Thyroid gland (tissue), 4 donors: Measurements from ENCODE around the gene GUCA2A. TPM values are rescaled to one million over a fixed set of nuclear protein-coding genes. Genes with fewer than 3 reads are reported as not detected.

Experiments used
- DNase-seq, 2 donors: peaks; one replicate each; pipeline ENCODE4 v3.0.0-alpha.2; 2019
- H3K27ac ChIP-seq, 3 donors: fragments of 200-600 bp; sonication (generic); 1 replicate in 2 of 3; 2 replicates in 1 of 3; pipeline ENCODE4 v1.5.1; 2016 to 2019; ENCODE audit warnings: mild to moderate bottlenecking in 1 of 3, moderate library complexity in 1 of 3
- H3K27me3 ChIP-seq: fragments of 200-600 bp; sonication (generic); one replicate; pipeline ENCODE4 v1.5.1; 2019
- H3K36me3 ChIP-seq, 2 donors: fragments of 200-600 bp; sonication (generic); one replicate each; pipeline ENCODE4 v1.5.1; 2016 to 2019
- H3K4me1 ChIP-seq, 2 donors: fragments of 200-600 bp; sonication (generic); one replicate each; pipeline ENCODE4 v1.5.1; 2017 to 2019
- H3K4me3 ChIP-seq, 3 donors: fragments of 200-600 bp; sonication (generic); replicated peaks in 1 of 3; 1 replicate in 2 of 3; 2 replicates in 1 of 3; pipeline ENCODE4 v1.5.1; 2016; ENCODE audit warnings: mild to moderate bottlenecking in 1 of 3
- H3K9me3 ChIP-seq: fragments of 200-600 bp; sonication (generic); one replicate; pipeline ENCODE4 v1.5.1; 2017
- POLR2A ChIP-seq, 2 donors: fragments of 450-650 bp; IDR thresholded peaks; one replicate each; pipeline ENCODE4 v1.6.1; 2017; ENCODE audit warnings: antibody characterized with exemption in 2 of 2, mild to moderate bottlenecking in 2 of 2, moderate library complexity in 1 of 2
- WGBS, 2 donors: methylation state at CpG; one replicate each; pipeline ENCODE4 v1.1.5; 2017; 5-methylcytosine and 5-hydroxymethylcytosine counted together
- intact Hi-C: fragments of 100-400 bp; cut with DNase I; formaldehyde crosslinking; loops from one replicate; pipeline ENCODE4 v1.15.1; 2023
- total RNA-seq, 4 donors: library from RNA; depleted of rRNA; stranded (reverse); fragments of >200 nt; gene quantifications; one replicate each; pipeline ENCODE4 v1.2.3, GENCODE V29; 2016
- TF ChIP-seq, protein P1 (sequence below), 6 experiments: fragments of 200-600 bp in 3 of 6; fragments of 450-650 bp in 3 of 6; sonication (generic) in 3 of 6; IDR thresholded peaks; one replicate each; pipeline ENCODE4 v1.5.1; 2016 to 2019; ENCODE audit warnings: antibody characterized with exemption in 6 of 6, mild to moderate bottlenecking in 2 of 6, inconsistent platforms in 1 of 6, moderate library complexity in 1 of 6

GUCA2A gene
- total RNA-seq, 4 donors from 2014 or later: not detected

DNA sequence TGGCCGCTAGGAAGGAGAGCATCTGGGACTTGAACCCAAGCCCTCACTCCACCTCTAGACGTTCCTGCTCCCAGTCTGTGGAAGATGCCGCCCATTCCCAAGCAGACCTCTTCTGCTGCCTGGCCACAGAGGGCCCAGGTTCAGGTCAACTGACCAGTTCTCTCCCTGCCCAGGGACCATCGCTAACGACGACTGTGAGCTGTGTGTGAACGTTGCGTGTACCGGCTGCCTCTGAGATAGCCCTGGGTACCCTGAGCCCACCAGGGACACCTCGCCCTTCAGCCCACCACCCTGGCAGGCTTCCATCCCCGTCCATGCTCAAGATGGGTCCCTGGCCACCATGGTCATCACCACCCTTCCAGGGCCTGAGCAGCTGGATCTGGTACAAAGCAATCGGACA is 9.2 kb downstream of the GUCA2A start:
- H3K27ac ChIP-seq: no peak overlapping the region
- no peak for DNase-seq
- H3K4me1 ChIP-seq: no peaks in the 10 kb centered on the region
- intact Hi-C loops: no loop called here
- H3K27me3 ChIP-seq: no peaks in the 10 kb centered on the region
- no peaks in the 10 kb centered on the region for H3K36me3 ChIP-seq
- H3K4me3 ChIP-seq: no peak overlapping the region
- H3K9me3 ChIP-seq: no peaks in the 10 kb centered on the region
- 88 to 100% methylated on average over 2 to 9 of the region's 12 CpGs for WGBS, 2 donors
- TF ChIP-seq POLR2A (IDR thresholded peaks at IDR 0.05): no peak

DNA sequence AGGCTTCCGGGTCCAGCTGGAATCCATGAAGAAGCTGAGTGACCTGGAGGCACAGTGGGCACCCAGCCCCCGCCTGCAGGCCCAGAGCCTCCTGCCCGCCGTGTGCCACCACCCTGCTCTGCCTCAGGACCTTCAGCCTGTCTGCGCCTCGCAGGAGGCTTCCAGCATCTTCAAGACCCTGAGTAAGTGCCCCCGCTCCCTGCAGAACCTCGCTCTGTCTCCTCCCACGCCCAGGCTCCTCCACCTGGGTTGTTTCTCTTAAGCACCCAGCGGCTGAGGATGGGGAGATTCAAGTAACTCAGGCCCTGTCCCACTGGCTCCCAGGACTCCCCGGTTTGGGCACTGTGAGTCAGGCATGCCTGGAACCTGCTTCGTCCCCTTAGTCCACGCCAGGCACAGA is 9.9 kb downstream of the GUCA2A start:
- intact Hi-C loops: no loop called here
- no peaks in the 10 kb centered on the region for H3K4me1 ChIP-seq
- no peak overlapping the region for H3K27ac ChIP-seq
- H3K4me3 ChIP-seq: no peak overlapping the region
- no peaks in the 10 kb centered on the region for H3K27me3 ChIP-seq
- no peak for DNase-seq
- H3K36me3 ChIP-seq: no peaks in the 10 kb centered on the region
- TF ChIP-seq, protein P1, sequence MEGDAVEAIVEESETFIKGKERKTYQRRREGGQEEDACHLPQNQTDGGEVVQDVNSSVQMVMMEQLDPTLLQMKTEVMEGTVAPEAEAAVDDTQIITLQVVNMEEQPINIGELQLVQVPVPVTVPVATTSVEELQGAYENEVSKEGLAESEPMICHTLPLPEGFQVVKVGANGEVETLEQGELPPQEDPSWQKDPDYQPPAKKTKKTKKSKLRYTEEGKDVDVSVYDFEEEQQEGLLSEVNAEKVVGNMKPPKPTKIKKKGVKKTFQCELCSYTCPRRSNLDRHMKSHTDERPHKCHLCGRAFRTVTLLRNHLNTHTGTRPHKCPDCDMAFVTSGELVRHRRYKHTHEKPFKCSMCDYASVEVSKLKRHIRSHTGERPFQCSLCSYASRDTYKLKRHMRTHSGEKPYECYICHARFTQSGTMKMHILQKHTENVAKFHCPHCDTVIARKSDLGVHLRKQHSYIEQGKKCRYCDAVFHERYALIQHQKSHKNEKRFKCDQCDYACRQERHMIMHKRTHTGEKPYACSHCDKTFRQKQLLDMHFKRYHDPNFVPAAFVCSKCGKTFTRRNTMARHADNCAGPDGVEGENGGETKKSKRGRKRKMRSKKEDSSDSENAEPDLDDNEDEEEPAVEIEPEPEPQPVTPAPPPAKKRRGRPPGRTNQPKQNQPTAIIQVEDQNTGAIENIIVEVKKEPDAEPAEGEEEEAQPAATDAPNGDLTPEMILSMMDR (IDR thresholded peaks at IDR 0.05): no peak
- no peak for TF ChIP-seq POLR2A (IDR thresholded peaks at IDR 0.05)
- 91 to 94% methylated on average over 11 of the region's 13 CpGs for WGBS, 2 donors
- no peaks in the 10 kb centered on the region for H3K9me3 ChIP-seq

DNA sequence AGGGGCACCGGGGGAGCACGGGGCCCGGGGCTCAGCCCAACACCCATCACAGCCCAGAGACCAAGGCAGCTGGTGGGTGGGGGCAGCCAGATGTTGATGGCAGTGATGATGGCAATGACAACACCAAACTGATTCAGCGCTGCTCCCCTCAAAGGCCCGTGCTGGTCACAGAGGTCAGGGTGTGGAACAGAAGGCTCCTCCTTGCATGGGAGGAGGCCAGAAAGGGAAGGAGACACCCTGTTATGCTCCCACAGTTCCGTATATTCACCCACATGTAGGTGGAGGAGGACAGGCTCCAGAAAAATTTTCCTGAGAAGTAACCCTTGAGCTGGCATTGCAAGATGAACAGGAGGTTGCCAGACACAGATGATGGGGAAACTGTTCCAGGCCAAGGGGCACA is 10.9 kb downstream of the GUCA2A start:
- Histone ChIP-seq H3K27me3 (no peaks in the 10 kb centered on the region), H3K27ac (no peak overlapping the region), H3K36me3 (no peaks in the 10 kb centered on the region), H3K9me3 (no peaks in the 10 kb centered on the region), H3K4me1 (no peaks in the 10 kb centered on the region), H3K4me3 (no peak overlapping the region)
- no peak for TF ChIP-seq POLR2A (IDR thresholded peaks at IDR 0.05)
- TF ChIP-seq, protein P1 (IDR thresholded peaks at IDR 0.05): no peak
- no peak for DNase-seq
- intact Hi-C loops: no loop called here
- 82 to 90% methylated on average over 3 to 4 of the region's 6 CpGs for WGBS, 2 donors

DNA sequence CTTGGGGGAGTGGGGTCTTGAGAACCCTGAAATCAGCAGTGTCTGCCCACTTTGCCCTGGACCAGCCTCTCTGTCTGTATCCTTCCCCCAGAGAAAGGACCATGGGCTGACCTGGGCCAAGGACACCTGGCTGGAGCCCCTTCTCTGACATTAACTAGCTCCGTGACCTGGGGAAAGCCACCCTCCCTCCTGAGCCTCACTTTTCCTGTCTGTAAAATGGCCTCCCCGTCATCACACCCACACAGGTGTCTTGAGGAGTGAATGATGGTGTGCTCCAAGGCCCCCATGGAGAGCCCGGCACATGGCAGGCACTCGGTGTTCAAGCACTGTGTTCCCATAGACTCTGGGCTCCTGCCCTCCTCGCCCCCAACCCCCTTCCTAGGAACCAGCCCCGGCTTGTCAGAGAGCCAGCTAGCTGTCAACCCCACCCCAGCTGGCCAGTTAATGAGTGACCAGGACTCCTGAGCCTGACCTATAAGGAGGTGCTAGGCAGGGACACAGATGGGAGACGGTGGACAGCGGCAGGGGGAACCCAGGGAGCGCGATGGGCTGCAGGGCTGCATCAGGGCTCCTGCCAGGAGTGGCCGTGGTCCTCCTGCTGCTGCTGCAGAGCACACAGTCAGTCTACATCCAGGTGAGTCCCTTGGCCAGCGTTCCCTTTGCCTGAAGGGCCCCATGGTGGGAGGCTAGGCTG is 11.5 kb downstream of the GUCA2A start, which contains the start of gene GUCA2B:
Gene GUCA2B (plus strand): TSS at position 504 of the 694 bp plus-strand sequence. CDS start 41 bp downstream, at position 545.
- WGBS, 2 donors: 76 to 81% methylated on average over 5 to 12 of the region's 12 CpGs
- Histone ChIP-seq H3K27me3 (no peaks in the 10 kb centered on the region), H3K4me1 (no peaks in the 10 kb centered on the region), H3K36me3 (no peaks in the 10 kb centered on the region), H3K27ac (no peak within 1 kb of the TSS), H3K4me3 (no peak within 1 kb of the TSS), H3K9me3 (no peaks in the 10 kb centered on the region)
- intact Hi-C loops: no loop called here
- TF ChIP-seq POLR2A (IDR thresholded peaks at IDR 0.05): no peak
- DNase-seq: no peak

DNA sequence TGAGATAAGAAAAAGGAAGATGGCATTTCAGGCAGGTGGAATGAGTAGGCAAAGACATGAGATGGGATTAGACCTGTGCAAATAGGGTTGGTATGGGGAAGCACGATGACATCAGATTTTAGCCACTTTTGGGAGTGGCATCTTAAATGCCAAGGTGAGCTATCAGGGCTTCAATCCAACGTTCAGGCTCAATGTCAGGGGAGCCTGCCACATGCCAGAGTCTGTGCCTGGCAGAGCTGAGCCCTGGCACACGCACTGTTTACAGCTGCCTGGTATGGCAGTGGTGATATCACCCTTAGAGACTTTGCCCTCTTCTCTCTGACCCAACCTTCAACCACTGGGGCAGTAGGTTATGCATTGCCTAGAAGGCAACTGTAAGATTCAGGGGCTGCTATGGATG is 12.4 kb downstream of the GUCA2A start:
- Histone ChIP-seq H3K9me3 (no peaks in the 10 kb centered on the region), H3K27ac (no peak overlapping the region), H3K27me3 (no peaks in the 10 kb centered on the region), H3K4me1 (peaks cover 0 to 1% of the 10 kb centered on the region in 2 donors), H3K4me3 (no peak overlapping the region), H3K36me3 (no peaks in the 10 kb centered on the region)
- intact Hi-C loops: no loop called here
- DNase-seq: no peak
- 74 to 82% methylated on average over 2 to 3 of the region's 3 CpGs for WGBS, 2 donors
- no peak for TF ChIP-seq POLR2A (IDR thresholded peaks at IDR 0.05)
- TF ChIP-seq, protein P1 (IDR thresholded peaks at IDR 0.05): no peak

DNA sequence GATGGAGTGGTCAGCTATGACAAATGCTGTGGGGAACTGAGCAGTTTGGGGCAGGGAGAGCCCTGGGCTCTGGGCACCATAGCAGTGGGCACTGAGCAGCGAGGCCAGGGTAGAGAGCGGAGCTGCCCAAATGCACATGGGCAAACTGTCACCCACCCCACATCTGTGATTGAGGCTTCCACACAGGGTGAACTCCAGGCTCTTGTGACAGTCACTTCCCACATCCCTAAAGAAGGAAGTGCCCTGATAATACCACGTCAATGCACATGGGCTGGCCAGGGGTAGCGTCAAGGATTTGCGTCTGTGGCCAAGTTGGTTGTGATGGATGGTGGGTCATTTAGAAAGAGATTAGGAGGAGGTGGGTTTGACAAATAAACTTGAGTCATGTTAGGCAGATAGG is 13.9 kb downstream of the GUCA2A start:
- TF ChIP-seq POLR2A (IDR thresholded peaks at IDR 0.05): no peak
- TF ChIP-seq, protein P1 (IDR thresholded peaks at IDR 0.05): no peak
- Histone ChIP-seq H3K9me3 (no peaks in the 10 kb centered on the region), H3K36me3 (no peaks in the 10 kb centered on the region), H3K4me3 (no peak overlapping the region), H3K27me3 (no peaks in the 10 kb centered on the region), H3K4me1 (peaks cover 0 to 8% of the 10 kb centered on the region in 2 donors), H3K27ac (no peak overlapping the region)
- intact Hi-C loops: no loop called here
- 90 to 92% methylated on average over 5 of the region's 5 CpGs for WGBS, 2 donors
- no peak for DNase-seq
